Activated T-cell treated with anti-CD3 and anti-CD28 coated beads, Interleukin-2, amount 50 U/mL, for 48 hours (primary cell): ENCODE data around the gene DGKE.

Experiments used
- DNase-seq, 2 experiments: peaks; one replicate each; pipeline ENCODE4 v3.0.0-alpha.2; 2020

DGKE gene

GRCh38 chr17:56817066-56817465 lies 16.9 kb upstream of the DGKE start:
- DNase-seq, result no peak

DNA sequence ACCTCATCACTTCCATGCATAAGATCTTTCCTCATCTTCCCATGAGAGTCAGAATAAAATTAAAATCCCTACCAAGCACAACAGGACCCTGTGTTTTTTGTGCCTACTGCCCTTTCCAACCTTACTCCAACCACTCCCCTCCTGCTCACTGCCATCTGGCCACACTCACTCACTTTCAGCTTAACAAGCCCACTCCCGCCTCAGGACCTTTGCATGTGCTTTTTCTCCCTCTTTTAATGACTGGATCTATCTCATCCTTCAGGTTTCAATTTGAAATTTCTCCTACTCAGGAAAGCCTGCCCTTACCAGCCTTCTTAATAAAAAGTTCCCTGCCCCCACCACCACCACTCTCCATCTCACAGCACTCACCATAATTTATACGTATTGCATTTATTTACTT lies 14.9 kb upstream of the DGKE start:
- DNase-seq, result no peak

- peak; percentile 80 to 83 for DNase-seq
These were observed 14.4 kb upstream of the DGKE start for GRCh38 chr17:56819431-56820145.

GRCh38 chr17:56820207-56820606 lies 13.7 kb upstream of the DGKE start:
- no peak for DNase-seq

- no peak for DNase-seq
These were observed 12.0 kb upstream of the DGKE start for GRCh38 chr17:56821847-56822534.

DNA sequence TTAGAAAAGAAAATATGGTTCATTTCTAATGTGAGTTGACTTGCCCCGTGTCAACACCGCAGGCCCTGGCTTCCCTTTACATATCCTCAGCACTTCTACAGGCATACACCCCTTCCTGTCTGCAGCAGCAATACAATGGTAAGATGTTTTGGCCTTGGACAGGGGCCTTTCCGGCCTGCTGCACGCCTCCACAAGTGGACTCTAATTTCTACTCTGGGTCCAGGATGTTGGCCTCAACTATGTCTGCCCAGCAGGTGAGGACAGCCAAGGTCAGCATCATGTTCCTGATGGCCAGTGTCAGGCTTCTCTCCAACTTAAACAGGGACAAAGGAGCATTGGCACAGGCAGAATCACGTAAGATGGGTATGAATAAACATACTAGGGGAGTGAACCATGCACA lies 11.2 kb upstream of the DGKE start:
- no peak for DNase-seq

DNA sequence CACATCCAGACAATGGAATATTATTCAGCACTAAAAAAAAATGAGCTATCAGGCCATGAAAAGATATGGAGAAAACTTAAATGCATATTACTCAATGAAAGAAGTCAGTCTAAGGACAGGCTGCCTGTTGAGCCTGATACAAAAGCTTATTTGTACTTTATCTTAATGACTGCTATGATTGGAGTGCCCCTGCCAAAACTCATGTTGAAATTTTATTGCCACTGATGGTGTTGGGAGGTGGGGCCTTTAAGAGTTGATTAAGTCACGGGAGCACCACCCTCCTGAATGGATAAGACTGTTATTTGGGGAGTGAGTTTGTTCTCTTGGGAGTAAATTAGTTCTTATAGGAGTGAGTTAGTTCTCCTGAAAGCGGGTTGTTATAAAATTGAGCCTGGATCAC lies 10.1 kb upstream of the DGKE start:
- no peak for DNase-seq

GRCh38 chr17:56824503-56824902 lies 9.4 kb upstream of the DGKE start:
- no peak for DNase-seq

GRCh38 chr17:56826611-56827414 lies 7.1 kb upstream of the DGKE start:
- DNase-seq, result no peak

- DNase-seq, result no peak
These were observed 3.1 kb upstream of the DGKE start for GRCh38 chr17:56830726-56831368.

DNA sequence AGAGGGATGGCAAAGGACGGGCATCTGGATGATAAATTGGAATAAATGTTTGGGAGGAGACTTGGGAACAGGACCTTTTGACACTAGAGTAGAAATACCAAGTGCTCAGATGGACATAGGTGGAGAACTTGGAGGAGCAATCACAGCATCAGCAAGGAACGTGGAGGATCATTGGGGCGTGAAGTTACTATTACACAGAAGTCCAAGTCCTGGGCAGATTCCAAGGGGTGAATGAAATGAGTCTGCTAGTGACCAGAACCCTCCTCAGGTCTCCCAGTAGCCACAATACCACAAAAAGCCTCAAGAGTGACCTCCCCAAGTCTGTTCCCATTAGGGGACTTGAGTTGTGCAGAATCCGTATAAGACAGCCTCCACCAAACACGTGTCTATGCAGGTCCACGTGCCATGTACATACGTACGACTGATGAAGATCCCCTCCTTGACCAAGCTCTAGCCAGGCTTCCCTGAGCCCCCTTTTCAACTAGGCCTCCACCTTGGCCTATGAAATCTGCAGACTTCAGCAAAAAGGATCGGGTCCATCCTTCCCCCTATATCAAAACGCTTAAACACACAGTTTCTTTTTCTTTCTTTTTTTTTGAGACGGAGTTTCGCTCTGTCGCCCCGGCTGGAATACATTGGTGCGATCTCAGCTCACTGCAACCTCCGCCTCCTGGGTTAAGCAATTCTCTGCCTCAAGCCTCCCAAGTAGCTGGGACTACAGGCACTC lies 2.4 kb upstream of the DGKE start:
- no peak for DNase-seq

- DNase-seq, result no peak
These were observed 1.5 kb upstream of the DGKE start for GRCh38 chr17:56832446-56832845.

DNA sequence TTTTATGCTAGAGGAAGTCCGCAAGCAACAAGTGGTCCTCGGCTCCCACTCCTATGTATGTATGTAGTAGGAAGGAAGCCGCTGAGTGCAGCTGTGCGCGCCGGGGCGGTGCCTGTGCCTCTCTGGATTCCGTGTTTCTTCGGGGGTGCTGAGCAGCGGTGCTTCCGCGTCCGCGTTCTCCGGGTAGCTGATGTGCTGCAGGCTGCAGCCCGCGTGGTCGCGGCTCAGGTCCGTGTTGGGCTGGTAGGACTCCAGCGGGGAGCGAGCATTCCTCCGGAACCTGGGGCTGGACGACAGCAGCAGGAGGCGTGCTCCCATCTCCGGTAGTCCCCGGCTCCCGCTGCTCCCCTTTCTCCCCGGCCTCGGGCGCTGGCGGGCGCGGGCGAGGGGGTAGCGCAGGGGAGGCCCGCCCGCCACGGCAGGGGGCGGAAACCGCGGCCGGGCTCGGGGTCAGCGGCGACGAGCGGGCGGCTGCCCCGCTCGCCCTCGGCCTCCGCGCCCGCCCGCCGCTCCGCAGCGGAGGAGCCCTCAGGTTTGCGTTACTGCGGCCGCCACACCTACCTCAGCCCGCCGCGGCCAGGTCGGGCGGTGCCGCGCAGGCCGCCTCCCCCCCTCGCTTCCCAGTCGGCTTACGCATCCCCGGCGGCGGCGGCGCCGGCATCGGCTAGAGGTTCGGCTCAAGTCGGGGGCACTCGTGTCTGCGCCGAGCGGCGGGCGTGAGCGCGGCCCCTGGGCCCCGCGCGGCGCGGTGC lies 718 bp upstream of the DGKE start:
- peak; percentile 74 to 80 for DNase-seq

GRCh38 chr17:56834380-56835263 lies 671 bp downstream of the DGKE start:
- DNase-seq, result peak; percentile 83 to 85

GRCh38 chr17:56835264-56835585 lies 1.3 kb downstream of the DGKE start:
- no peak for DNase-seq

DNA sequence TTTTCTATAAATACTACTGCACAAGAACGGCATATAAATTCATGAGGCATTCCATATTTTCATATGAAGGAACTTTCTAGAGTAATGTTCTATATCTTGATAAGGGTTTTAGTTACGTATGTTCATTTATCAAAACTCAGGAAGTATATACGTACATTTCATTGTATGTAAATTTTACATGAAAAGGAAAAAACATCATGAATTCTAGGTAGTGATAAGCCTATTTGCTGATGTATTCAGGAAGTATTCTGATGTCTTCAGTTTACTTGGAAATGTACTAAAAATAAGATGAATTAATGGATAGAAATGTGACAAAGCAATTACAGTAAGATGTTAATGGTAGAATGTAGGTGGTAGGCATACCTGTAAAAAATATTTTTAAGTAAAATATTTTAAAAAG lies 4.7 kb downstream of the DGKE start:
- no peak for DNase-seq

GRCh38 chr17:56842577-56842976 lies 8.6 kb downstream of the DGKE start:
- DNase-seq, result no peak

DNA sequence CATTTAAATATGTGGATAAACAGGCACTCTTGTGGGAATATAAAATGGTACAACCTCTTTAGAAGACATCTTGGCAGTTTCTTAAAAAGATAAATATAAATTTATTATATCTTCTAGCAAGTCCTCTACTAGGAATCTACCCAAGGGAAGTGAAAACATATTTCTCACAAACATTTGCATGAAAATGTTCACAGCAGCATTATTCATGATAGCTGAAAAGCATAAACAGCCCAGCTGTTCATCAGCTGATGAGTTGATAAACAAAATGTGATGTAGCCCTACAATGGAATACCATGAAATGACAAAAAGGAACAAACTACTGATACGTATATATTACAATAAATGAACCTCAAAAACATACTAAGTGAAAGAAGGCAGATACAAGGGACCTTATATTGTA lies 12.0 kb downstream of the DGKE start:
- no peak for DNase-seq

DNA sequence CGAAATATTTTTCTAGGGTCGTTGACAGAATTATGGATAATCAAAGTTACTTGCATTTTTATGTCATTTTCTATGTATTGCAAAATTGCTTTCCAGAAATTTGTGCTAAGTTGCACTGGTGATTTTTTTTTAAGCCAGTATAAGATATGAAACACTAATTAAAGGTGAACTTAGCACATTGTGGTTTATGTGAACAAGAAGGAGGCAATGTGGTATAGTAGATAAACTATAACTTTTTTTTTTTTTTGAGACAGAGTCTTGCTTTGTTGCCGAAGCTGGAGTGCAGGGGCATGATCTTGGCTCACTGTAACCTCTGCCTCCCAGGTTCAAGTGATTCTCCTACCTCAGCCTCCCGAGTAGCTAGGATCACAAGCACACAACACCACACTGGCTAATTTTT lies 13.2 kb downstream of the DGKE start:
- no peak for DNase-seq

GRCh38 chr17:56849131-56849530 lies 15.2 kb downstream of the DGKE start:
- DNase-seq, result no peak

- no peak for DNase-seq
These were observed 16.6 kb downstream of the DGKE start for GRCh38 chr17:56850591-56850990.
